GM21737 (cell line): ENCODE results near the gene C11orf42.

ENCODE experiments used
- ATAC-seq: cut with Tn5 transposase; IDR thresholded peaks from one replicate; pipeline ENCODE4 v1.9.1; 2021; ENCODE audit warnings: mild to moderate bottlenecking, moderate library complexity; ENCODE audit not compliant: unreplicated experiment

C11orf42 gene, protein sequence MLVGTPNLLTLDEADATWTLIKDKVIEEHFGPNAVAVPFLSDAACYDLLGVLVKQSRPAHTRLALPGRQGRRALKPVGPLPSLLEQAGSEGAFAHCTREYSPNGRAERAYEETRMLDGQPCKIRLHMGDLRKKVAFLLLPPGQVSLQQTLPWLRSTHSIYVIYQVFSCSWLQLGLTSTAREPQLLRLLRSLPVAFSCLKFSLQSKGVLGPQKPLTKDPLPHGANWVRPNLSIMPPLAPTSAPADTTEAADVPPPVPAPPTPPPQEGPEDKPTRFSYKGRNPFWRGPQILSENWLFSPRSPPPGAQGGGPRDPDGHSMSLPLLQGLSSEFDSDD

DNA sequence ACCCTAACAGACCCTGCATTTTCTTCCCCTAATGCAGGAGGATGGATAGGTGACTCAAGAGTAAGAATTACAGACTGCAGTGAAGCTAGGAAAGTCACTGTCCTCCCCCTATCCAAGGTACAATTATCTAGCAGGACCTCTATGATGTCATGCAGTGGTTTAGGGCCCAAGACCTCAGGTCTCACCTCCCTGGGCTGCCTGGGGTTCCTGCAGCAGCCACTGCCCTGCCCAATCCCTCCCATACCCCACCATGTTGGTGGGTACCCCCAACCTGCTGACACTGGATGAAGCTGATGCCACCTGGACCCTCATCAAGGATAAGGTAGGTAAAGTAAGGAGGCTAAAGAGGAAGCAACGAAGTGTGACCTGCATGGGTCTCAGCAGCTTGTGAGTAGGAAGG is at the start of gene C11orf42:
C11orf42 (plus strand) TSS at position 192 of the 400 bp plus-strand sequence; CDS start at position 251, 59 bp downstream.
- ATAC-seq = no peak

DNA sequence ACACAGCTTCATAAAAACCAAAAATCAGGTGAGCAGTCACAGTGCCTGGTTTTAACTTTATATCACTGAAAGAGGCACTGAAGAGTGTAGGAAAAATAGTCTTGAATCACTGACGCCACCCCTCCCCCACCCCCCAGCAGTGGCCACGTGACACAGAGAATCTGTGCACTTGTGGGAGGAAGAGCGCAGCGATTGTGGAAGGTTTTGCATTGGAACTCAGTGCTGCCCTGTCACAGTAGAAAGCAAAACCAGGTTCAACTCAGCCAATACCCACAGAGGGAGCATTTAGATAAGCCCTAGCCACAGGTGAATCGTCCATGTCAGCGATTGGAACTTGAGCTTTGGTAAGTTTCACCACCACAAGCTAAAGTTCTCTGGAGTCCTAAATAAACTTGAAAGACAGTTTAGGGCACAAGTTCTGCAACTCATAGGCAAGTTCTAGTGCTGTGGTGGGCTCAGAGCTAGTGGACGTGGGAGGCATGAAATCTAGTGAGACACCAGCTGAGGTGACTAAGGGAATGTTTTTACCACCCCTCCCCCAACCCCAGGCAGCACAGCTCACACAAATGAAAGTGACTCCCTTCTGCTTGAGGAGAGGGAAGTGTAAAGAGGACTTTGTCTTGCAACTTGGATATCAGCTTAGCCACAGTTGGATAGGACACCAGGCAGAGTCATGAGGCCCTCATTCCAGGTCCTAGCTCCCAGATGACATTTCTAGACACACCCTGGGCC is 48.6 kb upstream of the C11orf42 start:
- ATAC-seq = no peak

DNA sequence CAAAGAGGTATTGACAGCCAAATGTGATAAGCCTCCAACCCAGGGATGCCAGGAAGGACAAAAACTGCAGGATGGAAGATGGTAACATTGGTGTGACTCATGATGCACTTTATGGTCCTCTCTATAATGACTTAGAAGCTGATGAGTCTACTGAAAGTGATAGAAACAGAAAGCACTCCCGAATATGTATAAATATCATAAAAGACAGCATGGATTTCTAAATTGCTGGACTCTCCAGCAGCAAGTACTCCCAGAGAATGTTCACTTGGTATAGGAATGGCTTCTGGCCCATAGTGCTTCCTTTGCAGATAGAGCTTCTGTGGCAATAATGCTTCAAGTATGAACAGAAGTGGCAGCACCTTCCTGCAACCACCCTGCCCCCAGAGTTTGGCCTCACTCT is 35.1 kb upstream of the C11orf42 start, which contains the start of gene OR52B2:
OR52B2 (minus strand) TSS at position 101 of the 400 bp plus-strand sequence; CDS start at position 101, 0 bp downstream.
- no peak for ATAC-seq

DNA sequence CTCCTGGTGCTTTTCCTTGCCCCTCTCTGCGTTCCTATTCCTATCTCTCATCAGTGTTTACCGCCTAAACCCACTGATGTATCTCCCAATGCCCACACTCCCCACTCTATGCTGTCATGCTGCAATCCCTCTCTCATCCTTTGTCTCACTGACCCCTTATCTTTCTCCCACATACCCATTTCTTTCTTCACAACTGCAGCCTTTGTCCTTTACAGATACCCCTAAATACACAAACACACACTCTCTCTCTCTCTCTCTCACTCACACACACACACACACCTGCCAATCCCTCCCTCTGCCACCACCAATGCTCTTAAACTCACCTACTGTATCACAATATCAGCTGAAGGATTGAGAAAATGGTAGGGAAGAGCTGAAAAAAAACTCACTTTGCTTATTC is 29.9 kb upstream of the C11orf42 start:
- no peak for ATAC-seq

DNA sequence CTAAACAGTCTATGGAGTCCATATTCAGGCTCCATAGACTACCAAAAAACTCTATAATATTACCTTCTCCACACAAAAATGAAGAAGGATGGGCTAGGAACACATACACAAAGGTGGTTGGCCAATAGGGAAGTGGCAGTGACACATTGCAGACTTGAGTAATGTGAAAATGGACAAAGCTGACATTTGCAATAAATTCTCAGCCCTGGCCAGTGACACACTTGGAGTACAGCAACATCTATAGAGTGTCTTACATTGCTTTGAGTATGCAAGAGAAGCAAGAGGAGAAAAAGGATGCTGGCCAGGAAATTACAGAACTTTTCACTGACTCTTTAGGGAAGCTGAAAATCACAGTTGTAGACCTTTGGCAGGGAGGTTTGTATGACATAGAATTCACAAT is 13.6 kb upstream of the C11orf42 start:
- no peak for ATAC-seq

DNA sequence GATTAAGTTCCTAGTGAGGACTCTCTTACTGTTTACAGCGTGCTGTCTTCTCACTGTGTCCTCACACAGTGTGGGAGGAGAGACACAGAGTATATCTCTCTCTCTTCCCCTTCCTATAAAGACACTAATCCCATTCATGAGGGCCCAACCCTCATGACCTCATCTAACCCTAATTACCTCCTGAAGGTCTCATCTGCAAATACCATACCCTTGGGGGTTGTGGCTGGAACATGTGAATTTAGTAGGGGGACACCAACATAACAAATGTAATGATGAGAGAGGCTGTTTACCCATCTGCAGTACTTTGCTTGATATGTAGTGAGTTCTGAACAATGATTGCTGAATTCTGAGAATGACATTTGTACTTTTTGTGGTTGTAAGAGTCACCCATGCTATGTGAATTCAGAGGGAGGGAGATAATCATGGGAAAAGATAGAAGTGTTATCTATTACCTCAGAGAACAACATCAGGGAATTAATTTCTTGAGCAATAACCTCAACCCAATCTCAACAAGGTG is 11.2 kb upstream of the C11orf42 start:
- ATAC-seq = no peak

DNA sequence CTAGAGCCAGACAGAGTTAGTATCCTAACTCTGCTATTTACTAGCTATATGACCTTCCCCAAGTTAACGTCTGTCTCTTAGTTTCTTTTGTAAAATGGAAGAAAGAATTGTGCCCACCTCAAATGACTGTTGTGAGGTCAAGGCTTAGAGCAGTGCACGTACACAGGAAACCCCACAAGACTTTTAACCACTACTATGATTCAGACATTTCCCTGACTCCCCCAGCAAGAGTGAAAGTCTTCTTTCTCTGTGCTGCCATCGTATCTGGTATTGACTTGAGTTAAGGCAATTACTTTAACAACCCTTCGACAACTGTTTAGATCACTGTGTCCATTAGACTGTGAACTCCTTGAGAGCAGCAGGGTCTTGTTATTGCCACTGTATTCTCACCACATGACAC is 9.0 kb upstream of the C11orf42 start:
- no peak for ATAC-seq

DNA sequence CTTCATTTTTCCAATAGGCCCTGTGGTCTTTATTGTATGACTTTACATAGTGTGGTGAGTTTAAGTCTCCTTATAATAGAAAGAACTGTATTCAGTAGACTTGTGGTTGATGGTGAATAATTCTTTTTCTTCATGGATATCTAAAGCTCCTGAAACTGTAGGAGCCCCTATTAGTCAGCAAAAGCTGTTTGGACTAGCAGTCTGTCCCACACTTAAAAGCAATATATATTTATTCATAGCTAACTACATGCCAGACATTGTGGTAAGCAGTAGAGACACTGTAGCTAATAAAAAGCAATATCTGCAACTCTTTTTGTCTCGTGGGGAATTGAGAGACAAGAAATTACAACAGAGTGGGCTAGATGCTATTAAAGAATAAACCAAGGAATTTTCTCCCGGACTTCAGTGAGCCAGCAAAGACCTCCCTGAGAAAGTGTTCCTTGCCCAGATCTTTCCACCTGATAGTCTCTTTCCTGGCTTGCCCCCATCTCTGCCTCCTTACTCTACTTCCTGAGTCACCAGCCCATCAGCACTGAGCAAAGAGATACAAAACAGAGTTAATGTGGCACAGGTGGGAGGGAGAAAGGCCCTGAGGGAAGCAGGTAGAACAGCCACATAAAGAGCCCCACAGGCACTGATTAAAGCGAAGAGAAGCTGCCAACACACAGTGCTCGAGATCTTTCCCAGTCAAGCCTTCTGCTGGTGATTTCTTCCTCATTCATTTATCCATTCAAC is 7.7 kb upstream of the C11orf42 start:
- no peak for ATAC-seq

DNA sequence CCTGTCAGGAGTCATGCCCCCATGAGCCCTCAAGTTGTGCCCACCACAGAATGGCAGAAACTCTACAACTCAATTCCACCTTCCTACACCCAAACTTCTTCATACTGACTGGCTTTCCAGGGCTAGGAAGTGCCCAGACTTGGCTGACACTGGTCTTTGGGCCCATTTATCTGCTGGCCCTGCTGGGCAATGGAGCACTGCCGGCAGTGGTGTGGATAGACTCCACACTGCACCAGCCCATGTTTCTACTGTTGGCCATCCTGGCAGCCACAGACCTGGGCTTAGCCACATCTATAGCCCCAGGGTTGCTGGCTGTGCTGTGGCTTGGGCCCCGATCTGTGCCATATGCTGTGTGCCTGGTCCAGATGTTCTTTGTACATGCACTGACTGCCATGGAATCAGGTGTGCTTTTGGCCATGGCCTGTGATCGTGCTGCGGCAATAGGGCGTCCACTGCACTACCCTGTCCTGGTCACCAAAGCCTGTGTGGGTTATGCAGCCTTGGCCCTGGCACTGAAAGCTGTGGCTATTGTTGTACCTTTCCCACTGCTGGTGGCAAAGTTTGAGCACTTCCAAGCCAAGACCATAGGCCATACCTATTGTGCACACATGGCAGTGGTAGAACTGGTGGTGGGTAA is 6.1 kb upstream of the C11orf42 start, which contains the start of gene OR52W1:
OR52W1 (plus strand) TSS at position 51 of the 637 bp plus-strand sequence; CDS start at position 51, 0 bp downstream.
- ATAC-seq = no peak

DNA sequence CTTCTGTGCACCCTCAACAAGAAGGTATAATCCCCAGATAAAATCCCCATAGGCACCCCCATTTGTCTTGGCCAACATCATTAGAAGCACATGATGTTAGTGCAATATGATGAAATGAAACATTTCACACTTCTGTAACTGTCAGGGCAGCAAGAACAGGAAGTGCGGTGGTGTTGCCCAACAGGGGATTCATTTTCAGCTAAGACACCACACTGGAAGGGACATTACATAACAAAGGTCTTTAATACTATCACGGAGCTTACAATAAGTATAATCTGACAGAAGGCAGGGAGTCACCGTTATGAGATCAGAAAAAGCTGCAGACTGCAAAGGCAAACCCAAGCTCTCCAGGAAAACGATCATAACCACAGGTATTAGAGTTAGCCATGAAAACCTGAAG is 4.4 kb upstream of the C11orf42 start:
- no peak for ATAC-seq

DNA sequence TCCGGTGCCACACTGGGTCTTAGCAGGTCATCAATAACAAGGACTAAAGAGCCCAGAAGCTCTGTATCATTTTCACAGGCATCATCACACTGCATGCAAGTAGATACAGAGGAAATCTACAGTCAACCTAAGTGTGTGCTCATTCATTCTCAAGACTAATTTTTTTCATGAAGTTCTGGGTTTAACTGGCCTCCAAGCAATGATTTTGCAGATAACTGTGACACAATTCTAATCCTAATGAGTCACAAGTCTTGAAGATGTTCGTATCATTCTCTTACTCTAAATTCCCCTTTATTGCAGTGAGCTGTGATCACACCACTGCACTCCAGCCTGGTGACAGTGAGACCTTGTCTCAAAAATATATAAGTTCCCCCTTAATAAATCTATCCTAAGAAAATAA is 3.9 kb upstream of the C11orf42 start:
- ATAC-seq = no peak

DNA sequence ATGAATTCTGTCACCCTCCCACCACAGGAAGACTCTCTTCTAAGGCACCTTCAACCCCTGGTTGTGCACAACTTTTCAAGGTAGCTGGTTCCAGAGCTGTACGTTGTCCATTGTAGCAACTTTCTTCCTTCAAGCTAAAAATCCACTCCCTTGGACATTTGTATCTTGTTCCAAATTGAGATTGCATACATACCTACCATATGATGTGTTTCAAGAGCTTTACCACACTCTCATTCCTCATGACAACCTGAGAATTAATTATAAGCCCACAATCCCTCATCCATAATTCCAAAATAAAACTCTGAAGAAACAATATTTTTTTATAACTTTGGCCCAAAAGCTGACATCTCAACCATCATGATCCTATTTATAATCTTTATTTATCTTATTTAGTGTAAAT is 3.3 kb upstream of the C11orf42 start:
- ATAC-seq = no peak

DNA sequence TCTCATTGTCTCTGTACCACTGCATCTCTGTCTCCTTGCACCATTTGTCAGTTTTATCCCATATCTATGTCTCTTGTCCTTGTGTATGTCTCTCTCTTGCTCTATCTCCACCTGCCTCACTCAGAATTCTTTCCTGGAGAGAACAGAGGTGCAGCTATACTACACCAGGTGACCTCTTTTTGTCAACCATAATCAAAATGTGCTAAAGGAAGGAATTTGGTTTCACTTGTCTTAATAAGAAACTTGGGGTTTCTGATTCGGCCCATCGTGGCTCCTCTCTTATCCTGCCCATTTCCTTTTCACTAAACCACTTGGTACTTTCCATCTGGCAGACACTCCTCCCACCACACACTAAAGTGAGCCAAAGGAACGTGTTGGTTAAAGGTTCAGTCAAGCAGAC is 2.0 kb upstream of the C11orf42 start:
- ATAC-seq = peak; percentile 63

DNA sequence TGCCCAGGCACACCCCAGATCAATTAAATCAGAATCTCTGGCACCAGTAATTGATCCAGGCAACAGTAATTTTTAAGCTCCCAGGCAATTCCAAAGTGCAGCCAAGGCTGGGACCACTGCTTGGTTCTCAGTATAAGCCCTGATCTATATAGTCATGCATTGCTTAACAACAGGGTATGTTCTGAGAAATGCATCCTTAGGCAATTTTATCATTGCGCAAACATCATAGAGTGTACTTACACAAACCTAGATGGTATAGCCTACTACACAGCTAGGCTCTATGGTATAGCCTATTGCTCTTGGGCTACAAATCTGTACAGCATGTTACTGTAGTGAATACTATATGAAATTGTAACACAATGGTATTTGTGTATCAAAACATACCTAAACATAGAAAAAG is 651 bp upstream of the C11orf42 start:
- ATAC-seq = no peak

DNA sequence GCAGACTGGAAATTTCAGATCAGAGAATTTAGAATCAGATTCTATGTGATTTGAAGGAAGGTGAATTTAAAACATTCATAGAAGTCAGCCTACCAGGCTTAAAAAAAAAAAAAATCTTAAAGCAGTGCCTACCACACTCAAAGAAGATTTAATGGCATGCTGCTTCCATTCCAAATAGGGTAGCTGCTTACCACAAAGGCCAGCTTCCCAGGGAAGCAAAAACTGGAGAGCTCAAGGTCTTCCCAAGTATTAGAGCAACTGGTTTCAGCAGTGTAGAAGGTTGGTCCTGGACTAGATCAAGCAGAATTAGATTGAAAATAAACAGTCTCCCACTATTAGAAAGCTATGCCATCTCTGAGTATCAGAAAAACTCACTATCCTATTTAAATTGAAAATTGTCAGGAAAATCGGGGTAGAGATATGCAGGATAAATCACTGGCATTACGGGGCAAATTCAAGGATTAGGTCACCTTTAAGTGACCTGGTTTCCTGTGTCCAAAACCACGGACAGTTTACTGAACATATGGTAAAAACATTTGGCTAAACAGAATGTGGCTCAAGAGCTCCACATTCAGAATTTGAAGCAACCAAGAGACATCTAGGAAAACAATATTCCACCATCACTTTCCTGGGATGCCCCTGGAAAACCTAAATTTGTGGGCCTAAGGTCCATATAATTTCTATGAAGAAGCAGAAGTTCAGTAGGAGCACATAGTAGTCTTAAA is 1.3 kb downstream of the C11orf42 start:
- ATAC-seq = no peak

DNA sequence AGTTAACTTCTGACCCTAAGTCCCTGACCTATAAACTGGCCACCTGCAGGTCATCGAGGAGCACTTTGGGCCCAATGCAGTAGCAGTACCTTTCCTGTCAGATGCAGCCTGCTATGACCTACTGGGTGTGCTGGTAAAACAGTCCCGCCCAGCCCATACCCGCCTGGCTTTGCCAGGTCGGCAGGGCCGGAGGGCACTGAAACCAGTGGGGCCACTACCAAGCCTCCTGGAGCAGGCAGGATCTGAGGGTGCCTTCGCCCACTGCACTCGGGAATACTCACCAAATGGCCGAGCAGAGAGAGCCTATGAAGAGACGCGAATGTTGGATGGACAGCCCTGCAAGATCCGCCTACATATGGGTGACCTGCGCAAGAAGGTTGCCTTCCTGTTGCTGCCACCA is 4.4 kb downstream of the C11orf42 start:
- ATAC-seq = no peak

DNA sequence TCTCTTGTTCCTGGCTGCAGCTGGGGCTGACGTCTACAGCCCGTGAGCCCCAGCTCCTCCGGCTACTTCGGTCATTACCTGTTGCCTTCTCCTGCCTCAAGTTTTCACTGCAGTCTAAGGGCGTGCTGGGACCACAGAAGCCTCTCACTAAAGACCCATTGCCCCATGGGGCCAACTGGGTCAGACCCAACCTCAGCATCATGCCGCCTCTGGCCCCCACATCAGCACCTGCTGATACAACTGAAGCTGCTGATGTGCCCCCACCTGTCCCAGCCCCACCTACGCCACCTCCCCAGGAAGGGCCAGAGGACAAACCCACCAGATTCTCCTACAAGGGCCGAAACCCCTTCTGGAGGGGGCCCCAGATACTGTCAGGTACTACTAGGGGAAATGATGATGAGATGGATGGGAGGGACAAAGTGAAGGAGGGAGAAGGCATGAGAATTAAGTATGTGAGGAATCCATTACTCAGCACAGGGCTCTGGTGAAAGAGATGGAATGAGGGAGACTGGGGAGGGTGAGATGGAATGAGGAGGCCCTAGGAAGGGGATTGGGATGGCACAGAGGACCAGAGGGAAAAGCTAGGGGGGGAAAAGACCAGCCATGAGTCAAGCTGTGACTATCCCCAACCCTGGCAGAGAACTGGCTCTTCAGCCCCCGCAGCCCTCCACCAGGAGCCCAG is 5.1 kb downstream of the C11orf42 start:
- no peak for ATAC-seq

DNA sequence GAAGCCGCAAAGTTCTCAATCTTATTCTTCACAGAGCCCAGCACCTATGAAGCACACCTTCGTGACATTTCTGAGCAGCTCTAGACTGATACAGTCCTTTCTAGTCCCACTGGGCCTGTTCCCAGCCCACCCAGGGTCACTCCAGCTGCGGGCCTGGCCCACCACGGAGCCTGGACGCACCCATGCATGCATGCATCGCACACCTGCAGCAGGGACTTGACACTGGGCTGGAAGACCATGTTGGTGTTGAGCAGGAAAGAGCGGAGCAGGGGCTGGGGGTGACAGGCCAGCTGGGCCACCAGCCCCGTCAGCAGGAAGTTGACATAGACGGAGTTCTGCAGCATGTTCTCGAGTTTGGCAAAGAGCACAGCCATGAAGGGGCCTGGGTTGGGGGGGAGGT is 9.2 kb downstream of the C11orf42 start:
- no peak for ATAC-seq

DNA sequence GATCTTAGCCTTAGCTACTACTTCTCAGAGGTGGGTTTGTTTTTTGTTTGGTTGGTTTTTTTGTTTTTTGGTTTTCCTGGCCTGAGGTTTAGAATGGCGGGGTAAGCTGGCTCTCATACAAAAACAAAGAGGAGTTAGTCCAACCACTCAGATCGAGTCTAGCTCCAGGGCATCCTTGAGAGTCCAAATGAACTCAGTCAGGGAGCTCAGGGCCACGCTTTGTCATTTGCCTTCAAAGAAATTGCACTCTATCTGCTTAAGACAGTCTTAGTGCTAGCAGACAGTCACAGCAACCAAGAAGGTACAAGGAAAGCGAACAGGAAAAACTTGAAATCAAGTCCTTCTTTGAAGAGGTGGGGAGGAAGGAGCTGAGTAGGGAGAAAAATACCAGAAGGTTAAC is 11.1 kb downstream of the C11orf42 start:
- ATAC-seq = no peak

DNA sequence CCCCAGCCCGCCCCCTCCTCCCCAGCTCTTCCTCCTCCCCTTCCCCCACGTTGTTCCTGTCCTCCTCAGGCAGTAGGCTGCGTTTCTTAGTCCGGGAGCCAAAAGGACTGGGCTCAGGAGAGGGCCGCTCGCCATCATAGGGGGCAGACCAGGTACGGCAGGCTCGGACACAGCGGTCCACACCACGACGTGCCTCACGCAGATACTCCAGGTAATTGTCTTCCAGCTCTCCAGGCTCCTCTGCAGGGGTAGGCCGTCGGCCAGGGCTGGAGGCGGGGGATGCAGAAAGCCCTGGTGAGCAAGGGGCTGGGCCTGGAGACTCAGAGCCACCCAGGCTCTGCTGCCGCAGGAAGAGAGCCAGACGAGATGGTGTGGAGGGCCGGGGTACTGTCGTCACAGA is 12.4 kb downstream of the C11orf42 start:
- ATAC-seq = no peak
